ENCODE data around the gene WNT9B. TPM values are rescaled to one million over a fixed set of nuclear protein-coding genes. Genes with fewer than 3 reads are reported as not detected.
A peak's percentile ranks its signal among the peaks of the same experiment; 100 is the strongest.

The WNT9B gene
- total and polyA plus RNA-seq, 2 donors (not counting 1 experiment from before 2014, with no cell fraction given), result not detected

DNA sequence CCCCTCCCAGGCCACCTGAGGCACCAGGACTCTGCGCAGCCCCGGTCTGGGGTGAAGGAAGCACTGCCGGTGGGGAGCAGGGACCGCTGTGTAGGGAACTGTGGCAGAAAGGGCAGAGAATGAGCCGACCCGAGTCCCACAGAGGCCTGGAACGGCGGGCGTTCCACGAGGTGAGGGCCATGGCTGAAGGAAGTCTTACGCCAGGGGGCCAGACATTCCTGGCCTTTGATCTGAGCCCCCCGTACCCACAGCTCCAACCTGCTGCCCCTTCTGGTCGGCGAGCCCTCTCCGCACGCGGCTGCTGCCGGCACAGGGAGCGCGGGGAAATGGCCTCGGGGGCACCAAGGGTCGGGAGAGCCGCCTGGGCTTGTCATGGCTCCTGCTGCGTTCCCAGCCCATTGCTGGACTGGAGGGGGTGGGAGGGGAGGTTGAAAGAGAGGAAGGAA, 31.5 kb upstream of the WNT9B start:
- H3K79me2 ChIP-seq (ENCODE audit: control insufficient read depth, insufficient read depth, low read length), result no peaks in the 10 kb centered on the region
- H3K27ac ChIP-seq (ENCODE audit: insufficient read depth, low read length), result no peak overlapping the region
- H3K36me3 ChIP-seq (ENCODE audit: control insufficient read depth, insufficient read depth, low read length), result no peaks in the 10 kb centered on the region
- TF ChIP-seq CTCF (conservative IDR thresholded peaks at IDR 0.05 in 1 of 2, IDR thresholded peaks at IDR 0.05 in 1 of 2; ENCODE audit: low read depth in 1 of 2, low read length in 2 of 2) (no peak), EZH2 (IDR thresholded peaks at IDR 0.05; ENCODE audit: low read length, missing control alignments) (peak; percentile 2)
- no peak overlapping the region for H2AFZ ChIP-seq (ENCODE audit: low read length)
- no peak overlapping the region for H3K4me2 ChIP-seq (ENCODE audit: extremely low read depth, insufficient read depth, low read length)
- DNase-seq (ENCODE audit: low read depth in 2 of 2), result no peak
- no peak overlapping the region for H3K4me3 ChIP-seq (replicated peaks in 1 of 4; ENCODE audit: control extremely low read depth in 1 of 4, insufficient read depth in 1 of 4, low read depth in 3 of 4, low read length in 4 of 4)
- H4K20me1 ChIP-seq (ENCODE audit: control insufficient read depth, extremely low read depth, insufficient read depth, low read length), result no peaks in the 10 kb centered on the region
- no peaks in the 10 kb centered on the region for H3K4me1 ChIP-seq (ENCODE audit: control insufficient read depth, extremely low read depth, insufficient read depth, low read length)
- H3K9me3 ChIP-seq (ENCODE audit: control insufficient read depth, insufficient read depth, low read depth, low read length), result no peaks in the 10 kb centered on the region
- H3K27me3 ChIP-seq (ENCODE audit: control insufficient read depth, insufficient read depth, low read length), result peaks cover 67% of the 10 kb centered on the region
- no peak overlapping the region for H3K9ac ChIP-seq (ENCODE audit: insufficient read depth, low read length)

GRCh38 chr17:46820592-46821450, 30.6 kb upstream of the WNT9B start:
- TF ChIP-seq CTCF (conservative IDR thresholded peaks at IDR 0.05 in 1 of 2, IDR thresholded peaks at IDR 0.05 in 1 of 2; ENCODE audit: low read depth in 1 of 2, low read length in 2 of 2) (no peak), EZH2 (IDR thresholded peaks at IDR 0.05; ENCODE audit: low read length, missing control alignments) (peak; percentile 52)
- Histone ChIP-seq H2AFZ (ENCODE audit: low read length) (no peak overlapping the region), H4K20me1 (ENCODE audit: control insufficient read depth, extremely low read depth, insufficient read depth, low read length) (no peaks in the 10 kb centered on the region), H3K9me3 (ENCODE audit: control insufficient read depth, insufficient read depth, low read depth, low read length) (no peaks in the 10 kb centered on the region), H3K4me3 (replicated peaks in 1 of 4; ENCODE audit: control extremely low read depth in 1 of 4, insufficient read depth in 1 of 4, low read depth in 3 of 4, low read length in 4 of 4) (no peak overlapping the region), H3K4me2 (ENCODE audit: extremely low read depth, insufficient read depth, low read length) (no peak overlapping the region), H3K36me3 (ENCODE audit: control insufficient read depth, insufficient read depth, low read length) (no peaks in the 10 kb centered on the region), H3K27me3 (ENCODE audit: control insufficient read depth, insufficient read depth, low read length) (peaks cover 62% of the 10 kb centered on the region), H3K27ac (ENCODE audit: insufficient read depth, low read length) (no peak overlapping the region), H3K9ac (ENCODE audit: insufficient read depth, low read length) (no peak overlapping the region), H3K4me1 (ENCODE audit: control insufficient read depth, extremely low read depth, insufficient read depth, low read length) (no peaks in the 10 kb centered on the region), H3K79me2 (ENCODE audit: control insufficient read depth, insufficient read depth, low read length) (no peaks in the 10 kb centered on the region)
- DNase-seq (ENCODE audit: low read depth in 2 of 2), result no peak

- Histone ChIP-seq H3K36me3 (ENCODE audit: control insufficient read depth, insufficient read depth, low read length) (no peaks in the 10 kb centered on the region), H3K4me3 (replicated peaks in 1 of 4; ENCODE audit: control extremely low read depth in 1 of 4, insufficient read depth in 1 of 4, low read depth in 3 of 4, low read length in 4 of 4) (no peak overlapping the region), H4K20me1 (ENCODE audit: control insufficient read depth, extremely low read depth, insufficient read depth, low read length) (no peaks in the 10 kb centered on the region), H3K27me3 (ENCODE audit: control insufficient read depth, insufficient read depth, low read length) (peaks cover 54% of the 10 kb centered on the region), H2AFZ (ENCODE audit: low read length) (no peak overlapping the region), H3K79me2 (ENCODE audit: control insufficient read depth, insufficient read depth, low read length) (no peaks in the 10 kb centered on the region), H3K9ac (ENCODE audit: insufficient read depth, low read length) (no peak overlapping the region), H3K9me3 (ENCODE audit: control insufficient read depth, insufficient read depth, low read depth, low read length) (no peaks in the 10 kb centered on the region), H3K27ac (ENCODE audit: insufficient read depth, low read length) (no peak overlapping the region), H3K4me1 (ENCODE audit: control insufficient read depth, extremely low read depth, insufficient read depth, low read length) (no peaks in the 10 kb centered on the region), H3K4me2 (ENCODE audit: extremely low read depth, insufficient read depth, low read length) (no peak overlapping the region)
- DNase-seq (ENCODE audit: low read depth in 2 of 2), result no peak
- TF ChIP-seq CTCF (conservative IDR thresholded peaks at IDR 0.05 in 1 of 2, IDR thresholded peaks at IDR 0.05 in 1 of 2; ENCODE audit: low read depth in 1 of 2, low read length in 2 of 2), result no peak
- TF ChIP-seq EZH2 (IDR thresholded peaks at IDR 0.05; ENCODE audit: low read length, missing control alignments), result peak; percentile 48
Measured at GRCh38 chr17:46821482-46822387, 29.6 kb upstream of the WNT9B start.
